Gastrocnemius medialis (tissue), 4 donors: ENCODE measurements around the gene TRIM67.

Source experiments
- CTCF ChIP-seq, 5 experiments: fragments of 450-650 bp in 3 of 5; fragments of 200-600 bp in 2 of 5; sonication (generic) in 2 of 5; IDR thresholded peaks in 4 of 5; conservative IDR thresholded peaks in 1 of 5; 1 replicate in 4 of 5; 2 replicates in 1 of 5; pipeline ENCODE4 v1.5.1; 2016 to 2019; ENCODE audit warnings: antibody characterized with exemption in 5 of 5, mild to moderate bottlenecking in 3 of 5, moderate library complexity in 3 of 5
- POLR2A ChIP-seq, 2 donors: fragments of 450-650 bp; IDR thresholded peaks; one replicate each; pipeline ENCODE4 v1.6.1; 2017; ENCODE audit warnings: antibody characterized with exemption in 2 of 2, mild to moderate bottlenecking in 2 of 2, moderate library complexity in 2 of 2

- TF ChIP-seq CTCF (IDR thresholded peaks at IDR 0.05 in 4 of 5, conservative IDR thresholded peaks at IDR 0.05 in 1 of 5) (no peak), POLR2A (IDR thresholded peaks at IDR 0.05) (no peak)
Measured at GRCh38 chr1:231159963-231160761, 1.7 kb upstream of the TRIM67 start.
